DOHH2 (cell line): ENCODE data around the gene AADACL3.

Source experiments
- H3F3A ChIP-seq: fragments of 200-600 bp; sonication (generic), shearing (Covaris generic); 2 replicates; pipeline ENCODE4 v1.6.0; 2016; ENCODE audit warnings: antibody characterized with exemption, mild to moderate bottlenecking; ENCODE audit not compliant: control insufficient read depth, insufficient read depth
- H3K27ac ChIP-seq: fragments of 200-600 bp; sonication (generic); 2 replicates; pipeline ENCODE4 v1.5.1; 2014; ENCODE audit warnings: low read depth, mild to moderate bottlenecking, low read length, moderate library complexity
- H3K27me3 ChIP-seq: fragments of 200-600 bp; sonication (generic); 2 replicates; pipeline ENCODE4 v1.6.1; 2014; ENCODE audit warnings: mild to moderate bottlenecking, low read length, mixed read lengths; ENCODE audit not compliant: control insufficient read depth
- H3K36me3 ChIP-seq: fragments of 200-600 bp; sonication (generic); 2 replicates; pipeline ENCODE4 v1.6.1; 2014; ENCODE audit warnings: mild to moderate bottlenecking, low read length, moderate library complexity, mixed read lengths; ENCODE audit not compliant: control insufficient read depth
- H3K4me1 ChIP-seq: fragments of 200-600 bp; sonication (generic); 2 replicates; pipeline ENCODE4 v1.6.1; 2014; ENCODE audit warnings: mild to moderate bottlenecking, low read length, mixed read lengths; ENCODE audit not compliant: control insufficient read depth
- H3K4me2 ChIP-seq: fragments of 200-600 bp; sonication (generic); 2 replicates; pipeline ENCODE4 v1.6.0; 2014; ENCODE audit warnings: mild to moderate bottlenecking, low read length, moderate library complexity
- H3K4me3 ChIP-seq: fragments of 200-600 bp; sonication (generic); 2 replicates; pipeline ENCODE4 v1.5.1; 2014; ENCODE audit warnings: mild to moderate bottlenecking, low read length, mixed read lengths
- H3K79me2 ChIP-seq: fragments of 200-600 bp; sonication (generic); 2 replicates; pipeline ENCODE4 v1.6.1; 2014; ENCODE audit warnings: mild to moderate bottlenecking, low read length, mixed read lengths; ENCODE audit not compliant: control insufficient read depth
- H3K9me2 ChIP-seq: fragments of 200-600 bp; sonication (generic); replicated peaks from 2 replicates; pipeline ENCODE4 v1.6.1; 2014; ENCODE audit warnings: mild to moderate bottlenecking, low read length, mixed read lengths; ENCODE audit not compliant: control insufficient read depth
- H3K9me3 ChIP-seq: fragments of 200-600 bp; sonication (generic); 2 replicates; pipeline ENCODE4 v1.6.1; 2014; ENCODE audit warnings: antibody characterized with exemption, low read length, mixed read lengths; ENCODE audit not compliant: control insufficient read depth, insufficient read depth
- H4K20me1 ChIP-seq: fragments of 200-600 bp; sonication (generic); 2 replicates; pipeline ENCODE4 v1.6.0; 2014; ENCODE audit warnings: low read depth, mild to moderate bottlenecking, antibody characterized with exemption, low read length, moderate library complexity; ENCODE audit not compliant: control insufficient read depth, insufficient read depth
- EZH2phosphoT487 ChIP-seq: fragments of 200-600 bp; sonication (generic); IDR thresholded peaks from 2 replicates; pipeline ENCODE4 v1.6.1; 2017; ENCODE audit warnings: borderline replicate concordance, mild to moderate bottlenecking, antibody characterized with exemption, low read length, moderate library complexity, mixed read lengths
- TF ChIP-seq, protein P1 (sequence below): fragments of 200-600 bp; sonication (generic); IDR thresholded peaks from one replicate; pipeline ENCODE4 v1.5.1; 2014; ENCODE audit warnings: antibody characterized with exemption, mild to moderate bottlenecking, low read depth, low read length; ENCODE audit not compliant: poor library complexity, severe bottlenecking

AADACL3 gene

DNA sequence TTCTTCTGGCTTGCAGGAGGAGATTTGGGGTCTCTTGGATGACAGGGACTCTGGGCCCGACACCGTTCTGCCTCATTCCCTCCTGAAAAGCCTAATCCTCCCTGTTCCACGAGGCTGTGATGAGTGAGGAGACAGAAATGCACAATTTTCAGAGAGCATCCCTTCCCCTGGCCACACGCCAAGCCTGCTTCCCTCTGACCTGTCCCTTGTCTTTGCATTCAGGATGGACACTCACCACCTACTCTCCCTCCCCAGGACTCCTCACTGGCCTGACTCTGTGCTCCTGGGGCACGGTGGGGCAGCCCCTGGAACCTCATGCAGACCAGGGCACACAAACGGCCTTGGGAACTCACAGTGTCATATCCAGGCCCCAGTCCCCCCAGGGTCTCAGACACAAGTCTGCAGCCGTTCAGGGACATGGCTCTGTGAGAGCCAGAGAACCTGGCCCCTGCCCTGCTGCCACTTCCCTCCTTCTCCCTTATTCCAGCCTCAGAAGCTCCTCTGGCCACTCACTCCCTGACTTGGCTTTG is 54.1 kb downstream of the AADACL3 start:
- TF ChIP-seq EZH2phosphoT487: no peak
- TF ChIP-seq, protein P1, sequence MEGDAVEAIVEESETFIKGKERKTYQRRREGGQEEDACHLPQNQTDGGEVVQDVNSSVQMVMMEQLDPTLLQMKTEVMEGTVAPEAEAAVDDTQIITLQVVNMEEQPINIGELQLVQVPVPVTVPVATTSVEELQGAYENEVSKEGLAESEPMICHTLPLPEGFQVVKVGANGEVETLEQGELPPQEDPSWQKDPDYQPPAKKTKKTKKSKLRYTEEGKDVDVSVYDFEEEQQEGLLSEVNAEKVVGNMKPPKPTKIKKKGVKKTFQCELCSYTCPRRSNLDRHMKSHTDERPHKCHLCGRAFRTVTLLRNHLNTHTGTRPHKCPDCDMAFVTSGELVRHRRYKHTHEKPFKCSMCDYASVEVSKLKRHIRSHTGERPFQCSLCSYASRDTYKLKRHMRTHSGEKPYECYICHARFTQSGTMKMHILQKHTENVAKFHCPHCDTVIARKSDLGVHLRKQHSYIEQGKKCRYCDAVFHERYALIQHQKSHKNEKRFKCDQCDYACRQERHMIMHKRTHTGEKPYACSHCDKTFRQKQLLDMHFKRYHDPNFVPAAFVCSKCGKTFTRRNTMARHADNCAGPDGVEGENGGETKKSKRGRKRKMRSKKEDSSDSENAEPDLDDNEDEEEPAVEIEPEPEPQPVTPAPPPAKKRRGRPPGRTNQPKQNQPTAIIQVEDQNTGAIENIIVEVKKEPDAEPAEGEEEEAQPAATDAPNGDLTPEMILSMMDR: no peak
- Histone ChIP-seq H3F3A (no peaks in the 10 kb centered on the region), H3K4me3 (no peak overlapping the region), H3K4me1 (no peaks in the 10 kb centered on the region), H3K27me3 (peaks cover 9% of the 10 kb centered on the region), H3K27ac (no peak overlapping the region), H3K4me2 (no peak overlapping the region), H3K36me3 (no peaks in the 10 kb centered on the region), H3K79me2 (no peaks in the 10 kb centered on the region), H3K9me2 (no peaks in the 10 kb centered on the region), H4K20me1 (no peaks in the 10 kb centered on the region), H3K9me3 (no peaks in the 10 kb centered on the region)

DNA sequence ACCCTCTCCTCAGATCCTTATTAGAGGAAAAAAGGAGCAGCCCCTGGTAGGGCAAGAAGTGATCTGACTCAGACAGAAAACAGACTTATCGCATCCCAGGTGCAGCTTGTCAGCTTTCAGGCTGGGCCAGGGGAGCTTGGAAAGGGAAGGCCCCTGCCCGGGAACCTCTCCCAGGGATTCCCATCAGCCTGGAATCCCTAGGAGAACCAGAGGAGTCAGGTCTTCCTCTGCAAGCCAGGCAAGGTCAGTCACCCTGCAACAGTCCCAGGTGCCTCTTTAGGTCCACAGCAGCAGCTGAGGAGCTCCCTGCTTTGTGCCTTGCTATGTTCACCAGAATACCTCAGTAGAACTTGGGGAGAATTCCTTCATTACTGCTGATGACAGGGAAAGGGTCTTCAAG is 54.7 kb downstream of the AADACL3 start:
- Histone ChIP-seq H3F3A (no peaks in the 10 kb centered on the region), H3K79me2 (no peaks in the 10 kb centered on the region), H3K4me2 (no peak overlapping the region), H3K9me3 (no peaks in the 10 kb centered on the region), H3K27ac (no peak overlapping the region), H3K4me3 (no peak overlapping the region), H3K27me3 (peaks cover 9% of the 10 kb centered on the region), H4K20me1 (no peaks in the 10 kb centered on the region), H3K9me2 (no peaks in the 10 kb centered on the region), H3K4me1 (no peaks in the 10 kb centered on the region), H3K36me3 (no peaks in the 10 kb centered on the region)
- TF ChIP-seq, protein P1: no peak
- no peak for TF ChIP-seq EZH2phosphoT487

DNA sequence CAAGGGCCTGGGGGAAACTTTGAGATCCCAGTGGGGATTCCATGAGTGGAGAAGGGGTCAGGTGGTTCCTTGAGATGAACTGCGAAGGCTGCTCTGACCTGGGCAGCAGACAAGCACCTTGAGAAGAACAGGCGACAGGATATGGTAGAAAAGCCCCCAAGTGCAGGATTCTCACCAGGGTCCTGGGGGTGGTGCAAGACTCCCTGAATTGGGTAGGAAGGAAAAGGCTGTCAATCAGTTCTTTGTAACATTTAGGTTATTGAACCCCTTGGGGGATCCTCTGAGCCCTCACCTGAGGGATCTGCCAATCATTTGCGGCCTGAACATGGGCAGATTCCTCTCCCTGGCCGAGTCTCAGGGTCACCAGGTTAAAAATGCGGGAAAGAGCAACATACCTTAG is 55.3 kb downstream of the AADACL3 start:
- no peak overlapping the region for H3K27ac ChIP-seq
- no peaks in the 10 kb centered on the region for H3K9me2 ChIP-seq
- H3F3A ChIP-seq: no peaks in the 10 kb centered on the region
- no peaks in the 10 kb centered on the region for H3K9me3 ChIP-seq
- H3K4me2 ChIP-seq: no peak overlapping the region
- no peaks in the 10 kb centered on the region for H3K4me1 ChIP-seq
- no peaks in the 10 kb centered on the region for H3K36me3 ChIP-seq
- no peaks in the 10 kb centered on the region for H4K20me1 ChIP-seq
- H3K4me3 ChIP-seq: no peak overlapping the region
- H3K79me2 ChIP-seq: no peaks in the 10 kb centered on the region
- TF ChIP-seq, protein P1: no peak
- TF ChIP-seq EZH2phosphoT487: no peak
- peaks cover 7% of the 10 kb centered on the region for H3K27me3 ChIP-seq
